GM12878 (cell line): ENCODE measurements around the gene RNF166. TPM values are rescaled to one million over a fixed set of nuclear protein-coding genes. Genes with fewer than 3 reads are reported as not detected.

Source experiments
- ATAC-seq: fragments of 200-7000 bp; cut with Tn5 transposase; 3 replicates; pipeline ENCODE4 v1.9.1; 2020; ENCODE audit warnings: mild to moderate bottlenecking, moderate library complexity
- BruUV-seq: library from RNA; stranded (reverse); fragments of 400-500 nt; replicated peaks from 2 replicates; lab custom pipeline; 2021; lab: Mats Ljungman, UMichigan
- CTCF ChIA-PET: fragments of 300-600 bp; sonication (Branson Sonifier 250); formaldehyde crosslinking; extraction: SDS; loops from one replicate; lab custom pipeline; 2021; ENCODE audit warnings: inconsistent platforms; lab: Yijun Ruan, JAX
- POLR2A ChIA-PET: fragments of 350-600 bp; formaldehyde crosslinking; extraction: SDS; loops from one replicate; lab custom pipeline; 2021; ENCODE audit warnings: inconsistent platforms; lab: Charles Lee
- RAD21 ChIA-PET: fragments of 300-600 bp; sonication (Branson Sonifier 250); formaldehyde crosslinking; loops from one replicate; lab custom pipeline; 2023; ENCODE audit warnings: antibody characterized with exemption; ENCODE audit not compliant: unreplicated experiment; lab: Charles Lee
- SMC1A ChIA-PET: fragments of 300-600 bp; sonication (Branson Sonifier 250); formaldehyde crosslinking; loops from one replicate; lab custom pipeline; 2023; ENCODE audit not compliant: unreplicated experiment, uncharacterized antibody; lab: Charles Lee
- DNase-seq: peaks from one replicate; pipeline ENCODE4 v3.0.0-alpha.2; 2011; ENCODE audit warnings: low read depth, low spot score
- FAIRE-seq: peaks from 3 replicates; lab custom pipeline; 2011; peaks lifted over from hg19 to GRCh38; lab: Jason Lieb, UNC
- H2AFZ ChIP-seq: 2 replicates; pipeline ENCODE4 v1.6.0; 2011; ENCODE audit warnings: low read depth, low read length, control low read depth; ENCODE audit not compliant: control insufficient read depth
- H3K27ac ChIP-seq: 2 replicates; pipeline ENCODE4 v1.5.1; 2011; ENCODE audit warnings: control low read depth; ENCODE audit not compliant: control insufficient read depth, insufficient read depth
- H3K27me3 ChIP-seq, 2 experiments: replicated peaks in 1 of 2; 2 replicates each; pipeline versions ENCODE4 v1.6.0 to v1.6.1; 2011; ENCODE audit warnings: low read length in 1 of 2; ENCODE audit not compliant: control insufficient read depth in 2 of 2, insufficient read depth in 2 of 2
- H3K36me3 ChIP-seq, 2 experiments: 2 replicates each; pipeline ENCODE4 v1.5.1; 2011; ENCODE audit warnings: low read length in 1 of 2; ENCODE audit not compliant: control insufficient read depth in 2 of 2, insufficient read depth in 2 of 2
- H3K4me1 ChIP-seq: 2 replicates; pipeline ENCODE4 v1.6.1; 2011; ENCODE audit warnings: mild to moderate bottlenecking, low read length, moderate library complexity, mixed read lengths; ENCODE audit not compliant: control insufficient read depth, insufficient read depth
- H3K4me2 ChIP-seq: 2 replicates; pipeline ENCODE4 v1.6.0; 2011; ENCODE audit warnings: control low read depth; ENCODE audit not compliant: control insufficient read depth, insufficient read depth
- H3K4me3 ChIP-seq: fragments of 200-600 bp; sonication (generic); 2 replicates; pipeline ENCODE4 v1.5.1; 2016
- H3K79me2 ChIP-seq: 2 replicates; pipeline ENCODE4 v1.6.0; 2011; ENCODE audit warnings: low read length; ENCODE audit not compliant: control insufficient read depth, insufficient read depth
- H3K9ac ChIP-seq: 2 replicates; pipeline ENCODE4 v1.8.0; 2011; ENCODE audit warnings: low read length, control low read depth, mixed read lengths; ENCODE audit not compliant: control insufficient read depth, insufficient read depth
- H3K9me3 ChIP-seq: replicated peaks from 3 replicates; pipeline ENCODE4 v1.5.1; 2011; ENCODE audit warnings: mild to moderate bottlenecking, low read length; ENCODE audit not compliant: control insufficient read depth, insufficient read depth
- H4K20me1 ChIP-seq: 2 replicates; pipeline ENCODE4 v1.6.0; 2011; ENCODE audit not compliant: control insufficient read depth, insufficient read depth
- JUND ChIP-seq: IDR thresholded peaks from 2 replicates; pipeline ENCODE4 v1.6.1; 2012; ENCODE audit warnings: low read depth, mild to moderate bottlenecking, low read length, improper control_type of control experiment, moderate library complexity
- NFXL1 ChIP-seq: fragments of 450-650 bp; IDR thresholded peaks from 2 replicates; pipeline ENCODE4 v1.6.1; 2017; ENCODE audit warnings: antibody characterized with exemption, mild to moderate bottlenecking, borderline replicate concordance
- POLR2A ChIP-seq: IDR thresholded peaks from 2 replicates; pipeline ENCODE4 v1.6.1; 2011; ENCODE audit warnings: low read depth, mild to moderate bottlenecking, low read length
- POLR2AphosphoS2 ChIP-seq: IDR thresholded peaks from 2 replicates; pipeline ENCODE4 v1.6.1; 2011; ENCODE audit warnings: low read depth, mild to moderate bottlenecking, low read length, improper control_type of control experiment, moderate library complexity
- RBBP5 ChIP-seq: fragments of 200-600 bp; sonication (generic); conservative IDR thresholded peaks from 2 replicates; pipeline ENCODE4 v1.6.1; 2016
- RELA ChIP-seq: fragments of 450-650 bp; IDR thresholded peaks from 2 replicates; pipeline ENCODE4 v1.8.0; 2014; ENCODE audit warnings: borderline replicate concordance; ENCODE audit not compliant: partially characterized antibody
- SUZ12 ChIP-seq: fragments of 200-600 bp; sonication (generic); IDR thresholded peaks from one replicate; pipeline ENCODE4 v1.6.1; 2018; ENCODE audit warnings: antibody characterized with exemption, mild to moderate bottlenecking; ENCODE audit not compliant: unreplicated experiment
- TAF1 ChIP-seq: IDR thresholded peaks from 2 replicates; pipeline ENCODE4 v1.6.1; 2011; ENCODE audit warnings: mild to moderate bottlenecking, low read depth, low read length, borderline replicate concordance
- ZNF207 ChIP-seq: fragments of 450-650 bp; IDR thresholded peaks from 2 replicates; pipeline ENCODE4 v1.6.1; 2014; ENCODE audit warnings: antibody characterized with exemption, mild to moderate bottlenecking, borderline replicate concordance
- WGBS: methylation state at CpG from one replicate; pipeline ENCODE4 v1.1.6; 2016; ENCODE audit warnings: low lambda C conversion rate; ENCODE audit not compliant: insufficient replicate concordance, insufficient coverage; ENCODE audit errors: missing lambda C conversion rate; 5-methylcytosine and 5-hydroxymethylcytosine counted together
- in situ Hi-C: fragments of 300-500 bp; cut with MboI; formaldehyde crosslinking; loops from 9 replicates; pipeline ENCODE4 v1.14.3; 2018; ENCODE audit warnings: mixed read lengths
- intact Hi-C: fragments of 100-400 bp; cut with micrococcal nuclease; formaldehyde crosslinking; loops from one replicate; pipeline ENCODE4 v1.14.2; 2022; ENCODE audit not compliant: unreplicated experiment
- polyA plus RNA-seq, 11 experiments: library from polyadenylated mRNA; depleted of rRNA in 4 of 11; unstranded in 6 of 11; stranded (reverse) in 5 of 11; fragments of >200 nt; fragmentation: Nextera tagmentation in 4 of 11; fragmentation: Illumina TruSeq in 1 of 11; extraction: Ambion mirVana in 4 of 11; extraction: Trizol in 1 of 11; gene quantifications; 1 replicate in 1 of 11; 2 replicates in 10 of 11; pipeline versions ENCODE4 v1.2.1 to v1.2.3, GENCODE V29; 2011 to 2016; ENCODE audit warnings: inconsistent platforms in 2 of 11, missing spikeins in 2 of 11, low read depth in 1 of 11
- total RNA-seq, 4 experiments: library from RNA; depleted of rRNA in 3 of 4; stranded (reverse); fragments of >200 nt in 3 of 4; fragmentation: Illumina TruSeq in 1 of 4; extraction: Trizol in 1 of 4; gene quantifications; 2 replicates each; pipeline versions ENCODE4 v1.2.1 to v1.2.3, GENCODE V29; 2013 to 2021
- TF ChIP-seq, protein P1 (sequence below): fragments of 450-650 bp; conservative IDR thresholded peaks from 2 replicates; pipeline ENCODE4 v1.6.1; 2017; ENCODE audit warnings: mild to moderate bottlenecking, moderate library complexity
- TF ChIP-seq, protein P2 (sequence below), 3 experiments: IDR thresholded peaks in 2 of 3; conservative IDR thresholded peaks in 1 of 3; 2 replicates each; pipeline ENCODE4 v1.5.1; 2011; ENCODE audit warnings: low read depth in 3 of 3, low read length in 3 of 3, mild to moderate bottlenecking in 3 of 3, control low read depth in 2 of 3, moderate library complexity in 2 of 3, inconsistent platforms in 1 of 3, mixed read lengths in 1 of 3; ENCODE audit not compliant: control insufficient read depth in 2 of 3, insufficient read depth in 1 of 3; ENCODE audit errors: extremely low read depth in 1 of 3

The RNF166 gene
- total and polyA plus RNA-seq, 10 of the 15 experiments (the other 5 are each of a cell fraction or from before 2014, with no cell fraction given), result 0.48 to 32.8 (median 12.1) TPM

GRCh38 chr16:88726981-88727380 lies 20.8 kb upstream of the RNF166 start (continued):
- TF ChIP-seq JUND (no peak), TAF1 (no peak)

DNA sequence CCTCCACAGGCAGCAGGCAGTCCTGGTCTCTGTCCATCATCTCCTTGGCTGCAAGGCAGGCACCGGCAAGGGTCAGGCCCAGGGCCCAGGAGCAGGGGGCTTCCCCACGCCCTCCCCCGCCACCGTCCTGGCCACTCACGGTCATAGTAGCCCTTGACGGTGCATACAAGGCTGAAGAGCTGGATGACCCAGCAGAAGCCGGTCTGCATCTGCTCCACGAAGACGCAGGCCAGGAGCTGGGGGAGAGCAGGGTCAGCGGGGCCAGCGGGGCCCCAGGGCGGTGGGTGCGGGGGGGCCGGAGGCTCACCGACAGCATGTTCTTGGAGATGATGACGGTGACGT lies 20.2 kb upstream of the RNF166 start:
- 98% methylated on average over 10 of the region's 17 CpGs for WGBS
- no TSS peak for BruUV-seq
- Histone ChIP-seq H4K20me1 (no peaks in the 10 kb centered on the region), H3K79me2 (no peaks in the 10 kb centered on the region), H3K4me1 (no peaks in the 10 kb centered on the region), H2AFZ (no peak overlapping the region), H3K4me3 (no peak overlapping the region), H3K9me3 (no peaks in the 10 kb centered on the region), H3K27ac (no peak overlapping the region), H3K36me3 (peaks cover 3 to 54% of the 10 kb centered on the region in 2 experiments), H3K9ac (no peak overlapping the region), H3K27me3 (no peaks in the 10 kb centered on the region), H3K4me2 (no peak overlapping the region)
- no peak for FAIRE-seq
- RAD21 ChIA-PET, result no interaction called here
- no peak for ATAC-seq
- intact Hi-C loops (no loop called here), in situ Hi-C loops (no loop called here)
- POLR2A ChIA-PET, result no interaction called here
- TF ChIP-seq POLR2A (0 out of 2 replicates have a peak, but pooled peaks have one; percentile 15), RELA (no peak)
- DNase-seq, result no peak
- SMC1A ChIA-PET, result no interaction called here
- CTCF ChIA-PET, result no interaction called here

DNA sequence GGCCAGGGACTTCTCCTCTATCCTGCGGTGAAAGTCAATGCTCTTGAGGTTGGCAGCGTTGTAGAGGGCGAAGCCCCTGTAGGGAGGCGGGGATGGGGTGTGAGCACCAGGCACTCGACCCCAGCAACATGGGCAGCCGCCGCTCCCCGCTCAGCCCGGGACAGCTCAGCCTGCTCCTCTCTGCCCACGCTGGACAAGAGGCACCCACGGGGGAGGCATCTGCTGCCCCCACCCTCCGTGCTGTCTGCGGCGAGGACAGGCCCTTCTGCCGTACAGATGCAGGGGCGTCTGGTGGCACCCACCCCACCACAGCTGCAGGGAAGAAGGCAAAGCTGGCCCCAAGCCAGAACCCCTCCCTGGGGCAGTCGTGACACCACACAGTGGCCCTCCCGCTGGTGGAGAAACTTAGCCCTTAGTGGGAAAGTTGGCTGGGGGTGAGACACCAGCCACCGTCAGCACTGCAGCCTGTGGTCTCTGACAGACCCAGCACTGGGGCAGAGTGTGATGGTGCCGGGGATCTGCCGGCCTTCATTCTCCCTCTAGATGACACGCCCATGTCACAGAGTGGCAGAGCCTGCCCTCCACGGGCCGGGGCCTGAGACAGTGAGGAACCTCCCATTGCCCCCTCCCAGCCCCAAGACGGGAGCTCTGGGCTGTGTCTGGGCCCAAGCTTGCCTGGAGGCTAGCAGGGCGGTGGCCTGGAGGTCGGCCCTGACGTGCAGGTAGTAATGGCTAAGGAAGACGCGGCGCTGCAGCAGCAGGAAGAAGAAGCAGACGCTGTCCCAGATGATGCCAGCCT lies 19.6 kb upstream of the RNF166 start:
- intact Hi-C loops, result no loop called here
- H3K36me3 ChIP-seq, result peaks cover 0 to 54% of the 10 kb centered on the region in 2 experiments; a peak in 3 of 4 replicates
- no peak overlapping the region for H3K27ac ChIP-seq
- CTCF ChIA-PET, result no interaction called here
- H3K4me1 ChIP-seq, result no peaks in the 10 kb centered on the region
- H3K9ac ChIP-seq, result no peak overlapping the region
- WGBS, result 84% methylated on average over 32 of the region's 32 CpGs
- RAD21 ChIA-PET, result no interaction called here
- no peaks in the 10 kb centered on the region for H4K20me1 ChIP-seq
- no peaks in the 10 kb centered on the region for H3K79me2 ChIP-seq
- no peak for TF ChIP-seq RBBP5
- TF ChIP-seq POLR2AphosphoS2, result no peak
- TF ChIP-seq NFXL1, result no peak
- TF ChIP-seq JUND, result no peak
- TF ChIP-seq, protein P1, sequence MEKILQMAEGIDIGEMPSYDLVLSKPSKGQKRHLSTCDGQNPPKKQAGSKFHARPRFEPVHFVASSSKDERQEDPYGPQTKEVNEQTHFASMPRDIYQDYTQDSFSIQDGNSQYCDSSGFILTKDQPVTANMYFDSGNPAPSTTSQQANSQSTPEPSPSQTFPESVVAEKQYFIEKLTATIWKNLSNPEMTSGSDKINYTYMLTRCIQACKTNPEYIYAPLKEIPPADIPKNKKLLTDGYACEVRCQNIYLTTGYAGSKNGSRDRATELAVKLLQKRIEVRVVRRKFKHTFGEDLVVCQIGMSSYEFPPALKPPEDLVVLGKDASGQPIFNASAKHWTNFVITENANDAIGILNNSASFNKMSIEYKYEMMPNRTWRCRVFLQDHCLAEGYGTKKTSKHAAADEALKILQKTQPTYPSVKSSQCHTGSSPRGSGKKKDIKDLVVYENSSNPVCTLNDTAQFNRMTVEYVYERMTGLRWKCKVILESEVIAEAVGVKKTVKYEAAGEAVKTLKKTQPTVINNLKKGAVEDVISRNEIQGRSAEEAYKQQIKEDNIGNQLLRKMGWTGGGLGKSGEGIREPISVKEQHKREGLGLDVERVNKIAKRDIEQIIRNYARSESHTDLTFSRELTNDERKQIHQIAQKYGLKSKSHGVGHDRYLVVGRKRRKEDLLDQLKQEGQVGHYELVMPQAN, result no peak
- TF ChIP-seq, protein P2, sequence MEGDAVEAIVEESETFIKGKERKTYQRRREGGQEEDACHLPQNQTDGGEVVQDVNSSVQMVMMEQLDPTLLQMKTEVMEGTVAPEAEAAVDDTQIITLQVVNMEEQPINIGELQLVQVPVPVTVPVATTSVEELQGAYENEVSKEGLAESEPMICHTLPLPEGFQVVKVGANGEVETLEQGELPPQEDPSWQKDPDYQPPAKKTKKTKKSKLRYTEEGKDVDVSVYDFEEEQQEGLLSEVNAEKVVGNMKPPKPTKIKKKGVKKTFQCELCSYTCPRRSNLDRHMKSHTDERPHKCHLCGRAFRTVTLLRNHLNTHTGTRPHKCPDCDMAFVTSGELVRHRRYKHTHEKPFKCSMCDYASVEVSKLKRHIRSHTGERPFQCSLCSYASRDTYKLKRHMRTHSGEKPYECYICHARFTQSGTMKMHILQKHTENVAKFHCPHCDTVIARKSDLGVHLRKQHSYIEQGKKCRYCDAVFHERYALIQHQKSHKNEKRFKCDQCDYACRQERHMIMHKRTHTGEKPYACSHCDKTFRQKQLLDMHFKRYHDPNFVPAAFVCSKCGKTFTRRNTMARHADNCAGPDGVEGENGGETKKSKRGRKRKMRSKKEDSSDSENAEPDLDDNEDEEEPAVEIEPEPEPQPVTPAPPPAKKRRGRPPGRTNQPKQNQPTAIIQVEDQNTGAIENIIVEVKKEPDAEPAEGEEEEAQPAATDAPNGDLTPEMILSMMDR (IDR thresholded peaks at IDR 0.05 in 2 of 3, conservative IDR thresholded peaks at IDR 0.05 in 1 of 3; ENCODE audit: control insufficient read depth in 2 of 3, extremely low read depth in 1 of 3, insufficient read depth in 1 of 3, low read depth in 3 of 3, low read length in 3 of 3), result no peak
- TF ChIP-seq ZNF207, result no peak
- no peak for TF ChIP-seq SUZ12
- TF ChIP-seq, all 136 proteins: peak for 0
- Histone ChIP-seq H2AFZ (no peak overlapping the region), H3K4me2 (no peak overlapping the region), H3K4me3 (no peak overlapping the region), H3K9me3 (no peaks in the 10 kb centered on the region), H3K27me3 (no peaks in the 10 kb centered on the region)
- FAIRE-seq (no peak), ATAC-seq (no peak), DNase-seq (no peak)
- in situ Hi-C loops, result no loop called here
- BruUV-seq, result no TSS peak
- SMC1A ChIA-PET, result interaction anchor here (1.1 kb wide), 1 partner anchor 11 kb away, joined by 4 read pairs; no protein-coding TSS in a partner anchor
- POLR2A ChIA-PET, result no interaction called here
